Measurements from ENCODE around the gene MYO9B. TPM values are rescaled to one million over a fixed set of nuclear protein-coding genes. Genes with fewer than 3 reads are reported as not detected.

The MYO9B gene
- total and polyA plus RNA-seq, 9 of the 15 experiments (the other 6 are each of a cell fraction or from before 2014, with no cell fraction given) = 2.4 to 77.6 (median 23.0) TPM

GRCh38 chr19:17125062-17125727 lies 49.6 kb downstream of the MYO9B start (continued):
- TF ChIP-seq FOXA1 (IDR thresholded peaks at IDR 0.05; ENCODE audit: borderline replicate concordance) (no peak), PPARD (CRISPR knock-in tag; IDR thresholded peaks at IDR 0.05) (no peak), EP400 (IDR thresholded peaks at IDR 0.05) (no peak)

GRCh38 chr19:17125728-17126677 lies 50.4 kb downstream of the MYO9B start:
- in situ Hi-C loops (cut with MboI) = no loop called here
- peaks cover 4% of the 10 kb centered on the region for H3K9me1 ChIP-seq (ENCODE audit: control insufficient read depth, insufficient read depth, low read length)
- TF ChIP-seq ZNF76 (CRISPR knock-in tag; IDR thresholded peaks at IDR 0.05; ENCODE audit: borderline replicate concordance) (no peak), NFIC (IDR thresholded peaks at IDR 0.05) (peak; percentile 64)
- ChIA-PET POLR2A (interaction anchor here (0.6 kb wide), 1 partner anchor 478 kb away, joined by 3 read pairs; no protein-coding TSS in a partner anchor), CTCF (ENCODE audit: low intra/inter-chr PET ratio) (no interaction called here)
- H3K27ac ChIP-seq (ENCODE audit: extremely low read depth, low read depth, low read length) = no peak overlapping the region
- no peaks in the 10 kb centered on the region for H3K27me3 ChIP-seq (ENCODE audit: control insufficient read depth in 2 of 2, insufficient read depth in 2 of 2, low read length in 2 of 2)
- no peak overlapping the region for H3K4me3 ChIP-seq
- BruUV-seq (replicated peaks) = no TSS peak
- no peaks in the 10 kb centered on the region for H3K36me3 ChIP-seq (ENCODE audit: control insufficient read depth, insufficient read depth, low read length)
- peaks cover 4% of the 10 kb centered on the region; the same call in 1 of the 2 replicates for H4K20me1 ChIP-seq (replicated peaks; ENCODE audit: control insufficient read depth, insufficient read depth, low read length)
- 91% methylated on average over 22 of the region's 23 CpGs for WGBS (ENCODE audit: insufficient coverage, low coverage, missing lambda C conversion rate)
- FAIRE-seq = no peak
- H3K9ac ChIP-seq (ENCODE audit: insufficient read depth in 1 of 2, low read depth in 2 of 2, low read length in 2 of 2) = peak overlapping the region in 1 of 2 experiments; percentile 31; a peak in 2 of 4 replicates
- DNase-seq (ENCODE audit: extremely low read depth in 1 of 4, low spot score in 3 of 4) = no peak
- H3K79me2 ChIP-seq (ENCODE audit: control insufficient read depth, insufficient read depth, low read length) = no peaks in the 10 kb centered on the region
- no peak for ATAC-seq
- intact Hi-C loops (cut with micrococcal nuclease) = no loop called here
- no peak overlapping the region for H2AFZ ChIP-seq (ENCODE audit: low read depth, low read length)
- H3K4me1 ChIP-seq (replicated peaks in 1 of 2; ENCODE audit: control insufficient read depth in 2 of 2, insufficient read depth in 2 of 2, low read length in 2 of 2) = peaks cover 0 to 8% of the 10 kb centered on the region in 2 experiments; a peak in 2 of 5 replicates
- no peaks in the 10 kb centered on the region for H3K9me3 ChIP-seq (replicated peaks; ENCODE audit: control insufficient read depth, insufficient read depth, low read depth, low read length)
- H3K4me2 ChIP-seq (ENCODE audit: insufficient read depth, low read length) = no peak overlapping the region
